Measurements from ENCODE around the gene SULT1A4.
"Not testable (repeated sequence)": the region's sequence is repeated elsewhere in the genome, so short reads cannot be mapped to it uniquely, and the experiment has no call there.

SULT1A4 gene

GRCh38 chr16:29472065-29472464 is 12.4 kb downstream of the SULT1A4 start:
- H3K27me3 ChIP-seq (ENCODE audit: control insufficient read depth, insufficient read depth, low read length); H3K27ac ChIP-seq (ENCODE audit: low read depth, low read length); H3K4me1 ChIP-seq (ENCODE audit: control insufficient read depth, insufficient read depth, low read length); H3K36me3 ChIP-seq (ENCODE audit: control insufficient read depth, insufficient read depth, low read length); H3K4me3 ChIP-seq (ENCODE audit: low read length); H3K9ac ChIP-seq (ENCODE audit: low read length): not testable (repeated sequence)

DNA sequence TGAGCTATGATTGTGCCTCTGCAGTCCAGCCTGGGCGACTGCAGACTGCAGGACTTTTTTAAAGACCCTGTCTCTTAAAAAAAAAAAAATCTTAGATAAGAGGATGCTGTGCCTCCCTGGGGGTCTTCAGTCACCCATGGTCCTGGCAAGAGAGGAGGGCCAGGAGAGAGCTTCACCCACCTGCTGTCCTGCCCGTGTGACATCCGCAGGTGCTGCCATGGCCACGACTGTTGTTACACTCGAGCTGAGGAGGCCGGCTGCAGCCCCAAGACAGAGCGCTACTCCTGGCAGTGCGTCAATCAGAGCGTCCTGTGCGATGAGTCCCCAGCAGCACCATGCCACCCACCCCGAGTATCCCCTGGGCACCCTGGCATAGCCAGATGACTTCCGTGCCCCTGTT is 22.6 kb downstream of the SULT1A4 start:
- not testable (repeated sequence) for H3K27ac ChIP-seq (ENCODE audit: low read depth, low read length); H3K36me3 ChIP-seq (ENCODE audit: control insufficient read depth, insufficient read depth, low read length); H3K9ac ChIP-seq (ENCODE audit: low read length)

GRCh38 chr16:29506308-29506707 is 46.6 kb downstream of the SULT1A4 start, which contains the start of gene NPIPB12:
NPIPB12 (minus strand) TSS chr16:29506408.
- not testable (repeated sequence) for H3K36me3 ChIP-seq (ENCODE audit: control insufficient read depth, insufficient read depth, low read length); H3K9ac ChIP-seq (ENCODE audit: low read length); H3K4me3 ChIP-seq (ENCODE audit: low read length); H3K27ac ChIP-seq (ENCODE audit: low read depth, low read length); H3K4me1 ChIP-seq (ENCODE audit: control insufficient read depth, insufficient read depth, low read length); H3K27me3 ChIP-seq (ENCODE audit: control insufficient read depth, insufficient read depth, low read length)

More for the DNA sequence above, 22.6 kb downstream of the SULT1A4 start:
- not testable (repeated sequence) for H3K4me3 ChIP-seq (ENCODE audit: low read length); H3K4me1 ChIP-seq (ENCODE audit: control insufficient read depth, insufficient read depth, low read length); H3K27me3 ChIP-seq (ENCODE audit: control insufficient read depth, insufficient read depth, low read length)
